ENCODE results near the gene SERPINB10. TPM values are rescaled to one million over a fixed set of nuclear protein-coding genes. Genes with fewer than 3 reads are reported as not detected.
A peak's percentile ranks its signal among the peaks of the same experiment; 100 is the strongest.

Gene SERPINB10
- total RNA-seq, 3 donors from 2014 or later = not detected

DNA sequence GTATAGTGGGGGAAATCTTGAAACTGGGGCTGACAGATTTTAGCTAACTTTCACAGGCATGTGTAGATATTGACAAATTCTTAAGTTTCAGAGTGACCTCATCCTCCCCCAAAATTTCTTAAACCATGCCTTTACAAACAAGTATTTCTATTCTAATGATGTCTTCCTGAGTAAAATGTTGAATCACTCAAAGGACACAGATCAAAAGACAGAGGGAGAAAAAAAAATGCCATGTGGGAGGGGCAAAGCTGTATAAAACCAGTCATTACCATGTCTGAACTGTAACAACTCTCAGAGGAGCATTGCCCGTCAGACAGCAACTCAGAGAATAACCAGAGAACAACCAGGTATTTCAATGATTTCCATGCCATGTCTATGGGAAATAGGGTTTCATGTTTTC lies 20.3 kb upstream of the SERPINB10 start, which contains the start of gene SERPINB2:
Gene SERPINB2 (plus strand): TSS at position 282 of the 400 bp plus-strand sequence. CDS start 3,740 bp downstream, outside the sequence.
- no peak within 1 kb of the TSS for H3K4me3 ChIP-seq
- TF ChIP-seq, protein P1, sequence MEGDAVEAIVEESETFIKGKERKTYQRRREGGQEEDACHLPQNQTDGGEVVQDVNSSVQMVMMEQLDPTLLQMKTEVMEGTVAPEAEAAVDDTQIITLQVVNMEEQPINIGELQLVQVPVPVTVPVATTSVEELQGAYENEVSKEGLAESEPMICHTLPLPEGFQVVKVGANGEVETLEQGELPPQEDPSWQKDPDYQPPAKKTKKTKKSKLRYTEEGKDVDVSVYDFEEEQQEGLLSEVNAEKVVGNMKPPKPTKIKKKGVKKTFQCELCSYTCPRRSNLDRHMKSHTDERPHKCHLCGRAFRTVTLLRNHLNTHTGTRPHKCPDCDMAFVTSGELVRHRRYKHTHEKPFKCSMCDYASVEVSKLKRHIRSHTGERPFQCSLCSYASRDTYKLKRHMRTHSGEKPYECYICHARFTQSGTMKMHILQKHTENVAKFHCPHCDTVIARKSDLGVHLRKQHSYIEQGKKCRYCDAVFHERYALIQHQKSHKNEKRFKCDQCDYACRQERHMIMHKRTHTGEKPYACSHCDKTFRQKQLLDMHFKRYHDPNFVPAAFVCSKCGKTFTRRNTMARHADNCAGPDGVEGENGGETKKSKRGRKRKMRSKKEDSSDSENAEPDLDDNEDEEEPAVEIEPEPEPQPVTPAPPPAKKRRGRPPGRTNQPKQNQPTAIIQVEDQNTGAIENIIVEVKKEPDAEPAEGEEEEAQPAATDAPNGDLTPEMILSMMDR (IDR thresholded peaks at IDR 0.05) = no peak
- no peaks in the 10 kb centered on the region for H3K4me1 ChIP-seq (ENCODE audit: low read depth)
- DNase-seq = no peak
- H3K9me3 ChIP-seq = no peaks in the 10 kb centered on the region
- intact Hi-C loops (cut with DNase I, micrococcal nuclease) = no loop called here
- ATAC-seq = no peak
- H3K36me3 ChIP-seq (ENCODE audit: low read depth) = no peaks in the 10 kb centered on the region

- Histone ChIP-seq H3K4me3 (no peak overlapping the region), H3K9me3 (no peaks in the 10 kb centered on the region), H3K4me1 (ENCODE audit: low read depth) (no peaks in the 10 kb centered on the region), H3K36me3 (ENCODE audit: low read depth) (no peaks in the 10 kb centered on the region)
- TF ChIP-seq, protein P1 (IDR thresholded peaks at IDR 0.05) = no peak
- DNase-seq (no peak), ATAC-seq (no peak)
- intact Hi-C loops (cut with DNase I, micrococcal nuclease) = no loop called here
Observed at GRCh38 chr18:63888470-63889190, 19.1 kb upstream of the SERPINB10 start.

DNA sequence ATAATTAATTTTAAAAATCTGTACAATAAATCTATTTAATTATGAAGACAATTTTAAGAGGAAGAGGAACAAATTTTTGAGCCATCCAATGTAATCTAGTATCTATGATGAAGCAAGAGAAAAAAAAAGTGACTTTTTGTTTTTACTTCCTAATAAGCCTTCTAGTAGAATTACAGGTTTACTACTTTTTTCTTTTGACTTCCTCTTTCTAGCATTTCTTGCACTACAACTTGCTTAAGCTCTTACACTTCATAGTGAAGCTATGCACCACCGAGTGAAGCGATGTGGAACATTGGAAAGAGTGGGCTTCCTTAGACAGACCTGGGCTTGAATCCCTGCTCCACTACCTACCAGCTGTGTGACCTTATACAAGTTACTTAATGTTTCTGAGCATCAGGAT lies 18.1 kb upstream of the SERPINB10 start:
- TF ChIP-seq, protein P1 (IDR thresholded peaks at IDR 0.05) = no peak
- intact Hi-C loops (cut with DNase I, micrococcal nuclease) = no loop called here
- H3K4me1 ChIP-seq (ENCODE audit: low read depth) = no peaks in the 10 kb centered on the region
- no peaks in the 10 kb centered on the region for H3K36me3 ChIP-seq (ENCODE audit: low read depth)
- ATAC-seq = no peak
- no peaks in the 10 kb centered on the region for H3K9me3 ChIP-seq
- no peak overlapping the region for H3K4me3 ChIP-seq
- DNase-seq = no peak

GRCh38 chr18:63890237-63890949 lies 17.4 kb upstream of the SERPINB10 start:
- no peaks in the 10 kb centered on the region for H3K36me3 ChIP-seq (ENCODE audit: low read depth)
- DNase-seq (no peak), ATAC-seq (no peak)
- TF ChIP-seq, protein P1 (IDR thresholded peaks at IDR 0.05) = no peak
- H3K9me3 ChIP-seq = no peaks in the 10 kb centered on the region
- intact Hi-C loops (cut with DNase I, micrococcal nuclease) = no loop called here
- H3K4me3 ChIP-seq = no peak overlapping the region
- no peaks in the 10 kb centered on the region for H3K4me1 ChIP-seq (ENCODE audit: low read depth)

GRCh38 chr18:63890950-63891304 lies 16.8 kb upstream of the SERPINB10 start:
- TF ChIP-seq, protein P1 (IDR thresholded peaks at IDR 0.05) = no peak
- Histone ChIP-seq H3K36me3 (ENCODE audit: low read depth) (no peaks in the 10 kb centered on the region), H3K4me3 (no peak overlapping the region), H3K9me3 (no peaks in the 10 kb centered on the region), H3K4me1 (ENCODE audit: low read depth) (no peaks in the 10 kb centered on the region)
- intact Hi-C loops (cut with DNase I, micrococcal nuclease) = no loop called here
- ATAC-seq = peak; percentile 55
- peak in 1 of 3 donors; percentile 5 for DNase-seq
